ENCODE measurements around the gene KAT7. TPM values are rescaled to one million over a fixed set of nuclear protein-coding genes. Genes with fewer than 3 reads are reported as not detected.

The KAT7 gene
- total RNA-seq, 2 experiments from 2014 or later, result 178 to 187 TPM

GRCh38 chr17:49848739-49849138, 60.3 kb downstream of the KAT7 start:
- peaks cover 2% of the 10 kb centered on the region for H3K36me3 ChIP-seq (ENCODE audit: insufficient read depth, low read length)
- ATAC-seq (ENCODE audit: poor library complexity) (no peak), DNase-seq (no peak)
- intact Hi-C loops (cut with DNase I, micrococcal nuclease), result no loop called here
- CTCF ChIA-PET, result no interaction called here
- Mint-ChIP-seq H3K4me3 (peak overlapping the region; percentile 26), H3K27me3 (no peaks in the 10 kb centered on the region), H3K27ac (peak overlapping the region; percentile 0), H3K36me3 (ENCODE audit: low read depth) (peaks cover 21% of the 10 kb centered on the region), H3K9me3 (no peaks in the 10 kb centered on the region), H3K4me1 (ENCODE audit: low read depth) (peaks cover 32% of the 10 kb centered on the region)
- no peak overlapping the region for H3K4me3 ChIP-seq (ENCODE audit: low read length)
- peaks cover 30% of the 10 kb centered on the region for H3K4me1 ChIP-seq (ENCODE audit: insufficient read depth, low read length)
- no peak overlapping the region for H3K27ac ChIP-seq (ENCODE audit: low read depth in 1 of 2, low read length in 2 of 2)
- no peaks in the 10 kb centered on the region for H3K9me3 ChIP-seq (ENCODE audit: control insufficient read depth in 1 of 2, insufficient read depth in 1 of 2, low read length in 2 of 2)
- POLR2A ChIA-PET, result interaction anchor here (1.3 kb wide), 1 partner anchor 61 kb away, joined by 3 read pairs; the partner anchor contains the start of gene KAT7
- no peaks in the 10 kb centered on the region for H3K27me3 ChIP-seq (ENCODE audit: control insufficient read depth in 1 of 2, insufficient read depth in 2 of 2, low read length in 2 of 2)
- TF ChIP-seq CTCF (IDR thresholded peaks at IDR 0.05), result no peak

- H3K4me3 ChIP-seq (ENCODE audit: low read length), result no peak overlapping the region
- TF ChIP-seq CTCF (IDR thresholded peaks at IDR 0.05), result no peak
- Mint-ChIP-seq H3K9me3 (no peaks in the 10 kb centered on the region), H3K4me1 (ENCODE audit: low read depth) (peaks cover 27% of the 10 kb centered on the region), H3K36me3 (ENCODE audit: low read depth) (peaks cover 16% of the 10 kb centered on the region), H3K4me3 (peak overlapping the region; percentile 97), H3K27ac (peak overlapping the region; percentile 88), H3K27me3 (no peaks in the 10 kb centered on the region)
- no peak for DNase-seq
- peak overlapping the region in 1 of 2 donors; percentile 55 for H3K27ac ChIP-seq (ENCODE audit: low read depth in 1 of 2, low read length in 2 of 2)
- ChIA-PET CTCF (interaction anchor here (0.7 kb wide), 1 partner anchor 698 kb away, joined by 3 read pairs; no protein-coding TSS in a partner anchor), POLR2A (interaction anchor here (0.8 to 1.5 kb wide), 6 partner anchors 30 to 142 kb away, joined by 3 to 4 read pairs (median 4); partner anchors contain the start of genes FAM117A, KAT7 and SLC35B1)
- H3K27me3 ChIP-seq (ENCODE audit: control insufficient read depth in 1 of 2, insufficient read depth in 2 of 2, low read length in 2 of 2), result no peaks in the 10 kb centered on the region
- H3K9me3 ChIP-seq (ENCODE audit: control insufficient read depth in 1 of 2, insufficient read depth in 1 of 2, low read length in 2 of 2), result no peaks in the 10 kb centered on the region
- H3K36me3 ChIP-seq (ENCODE audit: insufficient read depth, low read length), result peaks cover 2% of the 10 kb centered on the region
- intact Hi-C loops (cut with DNase I, micrococcal nuclease), result loop anchor here (2.0 to 5.0 kb wide), 4 partner anchors 31 to 281 kb away; partner anchors contain the start of gene SLC35B1 (in 1 of the 2)
- peaks cover 23% of the 10 kb centered on the region for H3K4me1 ChIP-seq (ENCODE audit: insufficient read depth, low read length)
- ATAC-seq (ENCODE audit: poor library complexity), result no peak
Measured at GRCh38 chr17:49850218-49850610, 61.7 kb downstream of the KAT7 start.

- Histone ChIP-seq H3K27me3 (ENCODE audit: control insufficient read depth in 1 of 2, insufficient read depth in 2 of 2, low read length in 2 of 2) (no peaks in the 10 kb centered on the region), H3K4me3 (ENCODE audit: low read length) (peak overlapping the region; percentile 82), H3K36me3 (ENCODE audit: insufficient read depth, low read length) (peaks cover 2% of the 10 kb centered on the region), H3K4me1 (ENCODE audit: insufficient read depth, low read length) (peaks cover 18% of the 10 kb centered on the region), H3K27ac (ENCODE audit: low read depth in 1 of 2, low read length in 2 of 2) (peak overlapping the region in 1 of 2 donors; percentile 55), H3K9me3 (ENCODE audit: control insufficient read depth in 1 of 2, insufficient read depth in 1 of 2, low read length in 2 of 2) (no peaks in the 10 kb centered on the region)
- no peaks in the 10 kb centered on the region for H3K27me3 Mint-ChIP-seq
- peak overlapping the region; percentile 89 for H3K27ac Mint-ChIP-seq
- intact Hi-C loops (cut with DNase I, micrococcal nuclease), result loop anchor here (1.0 to 5.0 kb wide), 5 partner anchors 32 to 284 kb away; partner anchors contain the start of gene SLC35B1 (in 1 of the 2)
- H3K9me3 Mint-ChIP-seq, result no peaks in the 10 kb centered on the region
- CTCF ChIA-PET, result interaction anchor here (0.8 to 1.9 kb wide), 3 partner anchors 50 to 294 kb away, joined by 3 to 5 read pairs (median 3); no protein-coding TSS in a partner anchor
- no peak for ATAC-seq (ENCODE audit: poor library complexity)
- no peak for TF ChIP-seq CTCF (IDR thresholded peaks at IDR 0.05)
- H3K4me1 Mint-ChIP-seq (ENCODE audit: low read depth), result peaks cover 22% of the 10 kb centered on the region
- H3K4me3 Mint-ChIP-seq, result peak overlapping the region; percentile 97
- peaks cover 14% of the 10 kb centered on the region for H3K36me3 Mint-ChIP-seq (ENCODE audit: low read depth)
- peak in 5 of 14 experiments; percentile 10 to 47 (median 31) for DNase-seq
- POLR2A ChIA-PET, result interaction anchor here (1.0 to 1.5 kb wide), 10 partner anchors 30 to 283 kb away, joined by 4 to 10 read pairs (median 5); partner anchors contain the start of genes FAM117A, KAT7, SLC35B1 and SPOP
Measured at GRCh38 chr17:49850772-49851386, 62.4 kb downstream of the KAT7 start.

All from CD4-positive, alpha-beta T cell (primary cell).